Sigmoid colon (tissue), 7 donors: Measurements from ENCODE around the gene TSPAN3. TPM values are rescaled to one million over a fixed set of nuclear protein-coding genes. Genes with fewer than 3 reads are reported as not detected.

Experiments
- DNase-seq: peaks from one replicate; pipeline ENCODE4 v3.0.0-alpha.2; 2019
- H3K27ac ChIP-seq, 4 donors: fragments of 200-600 bp; sonication (generic); one replicate each; pipeline ENCODE4 v1.5.1; 2016 to 2019; ENCODE audit warnings: mild to moderate bottlenecking in 1 of 4
- H3K27me3 ChIP-seq, 3 donors: fragments of 200-600 bp; sonication (generic); one replicate each; pipeline ENCODE4 v1.5.1; 2019; ENCODE audit warnings: mild to moderate bottlenecking in 1 of 3
- H3K36me3 ChIP-seq, 4 donors: fragments of 200-600 bp; sonication (generic); one replicate each; pipeline ENCODE4 v1.5.1; 2016 to 2019
- H3K4me1 ChIP-seq, 4 donors: fragments of 200-600 bp; sonication (generic); one replicate each; pipeline ENCODE4 v1.5.1; 2017 to 2019
- H3K4me3 ChIP-seq, 4 donors: fragments of 200-600 bp; sonication (generic); one replicate each; pipeline ENCODE4 v1.5.1; 2017 to 2019; ENCODE audit warnings: mild to moderate bottlenecking in 2 of 4, moderate library complexity in 1 of 4
- H3K9me3 ChIP-seq, 4 donors: fragments of 200-600 bp in 3 of 4; sonication (generic) in 3 of 4; one replicate each; pipeline versions ENCODE4 v1.5.1 to v1.6.1; 2013 to 2019
- EP300 ChIP-seq, 4 donors: sonication (generic); formaldehyde crosslinking; IDR thresholded peaks; one replicate each; pipeline ENCODE4 v1.6.1; 2017; ENCODE audit warnings: antibody characterized with exemption in 4 of 4
- POLR2A ChIP-seq, 2 donors: fragments of 450-650 bp; IDR thresholded peaks; one replicate each; pipeline ENCODE4 v1.6.1; 2016; ENCODE audit warnings: antibody characterized with exemption in 2 of 2, mild to moderate bottlenecking in 2 of 2, moderate library complexity in 2 of 2
- POLR2AphosphoS5 ChIP-seq, 4 donors: sonication (generic); formaldehyde crosslinking; IDR thresholded peaks; one replicate each; pipeline ENCODE4 v1.6.1; 2017; ENCODE audit warnings: antibody characterized with exemption in 4 of 4
- WGBS, 2 donors: extraction: QIAGEN DNeasy Blood & Tissue Kit; methylation state at CpG; one replicate each; pipeline ENCODE4 v1.1.7; 2013; 5-methylcytosine and 5-hydroxymethylcytosine counted together
- intact Hi-C: fragments of 100-400 bp; cut with DNase I; formaldehyde crosslinking; loops from one replicate; pipeline ENCODE4 v1.15.1; 2023
- polyA plus RNA-seq, 3 donors: library from polyadenylated mRNA; stranded (reverse); fragments of 200-250 nt; gene quantifications; one replicate each; pipeline ENCODE4 v1.2.3, GENCODE V29; 2013
- total RNA-seq, 4 donors: library from RNA; depleted of rRNA; stranded (reverse); fragments of >200 nt; gene quantifications; one replicate each; pipeline ENCODE4 v1.1.0, GENCODE V29; 2016
- TF ChIP-seq, protein P1 (sequence below), 4 experiments: fragments of 450-650 bp in 3 of 4; fragments of 200-600 bp in 1 of 4; IDR thresholded peaks; one replicate each; pipeline ENCODE4 v1.5.1; 2016 to 2019; ENCODE audit warnings: antibody characterized with exemption in 4 of 4, mild to moderate bottlenecking in 3 of 4, moderate library complexity in 2 of 4
- donor health status: healthy with polysubstance abuse.
- donor health status: Bipolar disorder and iron deficiency.
- donor health status: healthy.

Gene TSPAN3
- total and polyA plus RNA-seq, 7 donors, result 129 to 402 (median 166) TPM

- intact Hi-C loops, result no loop called here
- no peaks in the 10 kb centered on the region for H3K36me3 ChIP-seq
- no peaks in the 10 kb centered on the region for H3K27me3 ChIP-seq
- 85 to 89% methylated on average over 7 of the region's 7 CpGs for WGBS, 2 donors
- H3K4me3 ChIP-seq, result no peak overlapping the region
- no peak for DNase-seq
- no peaks in the 10 kb centered on the region for H3K9me3 ChIP-seq
- no peaks in the 10 kb centered on the region for H3K4me1 ChIP-seq
- no peak overlapping the region for H3K27ac ChIP-seq
- no peak for TF ChIP-seq POLR2AphosphoS5 (IDR thresholded peaks at IDR 0.05)
- TF ChIP-seq, protein P1, sequence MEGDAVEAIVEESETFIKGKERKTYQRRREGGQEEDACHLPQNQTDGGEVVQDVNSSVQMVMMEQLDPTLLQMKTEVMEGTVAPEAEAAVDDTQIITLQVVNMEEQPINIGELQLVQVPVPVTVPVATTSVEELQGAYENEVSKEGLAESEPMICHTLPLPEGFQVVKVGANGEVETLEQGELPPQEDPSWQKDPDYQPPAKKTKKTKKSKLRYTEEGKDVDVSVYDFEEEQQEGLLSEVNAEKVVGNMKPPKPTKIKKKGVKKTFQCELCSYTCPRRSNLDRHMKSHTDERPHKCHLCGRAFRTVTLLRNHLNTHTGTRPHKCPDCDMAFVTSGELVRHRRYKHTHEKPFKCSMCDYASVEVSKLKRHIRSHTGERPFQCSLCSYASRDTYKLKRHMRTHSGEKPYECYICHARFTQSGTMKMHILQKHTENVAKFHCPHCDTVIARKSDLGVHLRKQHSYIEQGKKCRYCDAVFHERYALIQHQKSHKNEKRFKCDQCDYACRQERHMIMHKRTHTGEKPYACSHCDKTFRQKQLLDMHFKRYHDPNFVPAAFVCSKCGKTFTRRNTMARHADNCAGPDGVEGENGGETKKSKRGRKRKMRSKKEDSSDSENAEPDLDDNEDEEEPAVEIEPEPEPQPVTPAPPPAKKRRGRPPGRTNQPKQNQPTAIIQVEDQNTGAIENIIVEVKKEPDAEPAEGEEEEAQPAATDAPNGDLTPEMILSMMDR (IDR thresholded peaks at IDR 0.05), result no peak
- no peak for TF ChIP-seq EP300 (IDR thresholded peaks at IDR 0.05)
- TF ChIP-seq POLR2A (IDR thresholded peaks at IDR 0.05), result no peak
These were observed 26.4 kb upstream of the TSPAN3 start for GRCh38 chr15:77097248-77097721.

DNA sequence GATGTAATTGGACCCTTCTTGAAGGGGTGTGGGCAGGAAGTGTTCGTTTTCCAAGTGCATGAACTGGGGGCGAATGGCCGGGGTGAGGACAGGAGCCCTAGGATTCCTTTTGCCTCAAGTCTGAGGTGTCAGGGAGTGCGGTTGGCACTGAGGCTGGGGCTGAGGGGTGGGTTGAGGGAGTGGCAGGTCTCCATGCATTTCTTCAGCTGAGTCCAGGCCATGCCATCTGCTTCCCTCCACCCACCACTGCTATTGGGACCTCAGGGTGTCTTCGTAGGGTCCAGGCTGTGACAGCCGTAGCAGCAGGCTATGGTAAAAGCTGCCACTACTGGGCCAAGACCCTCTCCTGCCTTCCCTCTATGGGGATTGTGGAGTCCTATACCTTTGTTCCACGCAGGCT is 25.6 kb upstream of the TSPAN3 start:
- WGBS, 2 donors, result 94 to 96% methylated on average over 7 of the region's 7 CpGs

GRCh38 chr15:77096138-77096537 is 25.2 kb upstream of the TSPAN3 start:
- no peak for DNase-seq
- Histone ChIP-seq H3K27ac (no peak overlapping the region), H3K9me3 (no peaks in the 10 kb centered on the region), H3K4me1 (no peaks in the 10 kb centered on the region), H3K4me3 (no peak overlapping the region), H3K27me3 (no peaks in the 10 kb centered on the region), H3K36me3 (no peaks in the 10 kb centered on the region)
- no peak for TF ChIP-seq POLR2AphosphoS5 (IDR thresholded peaks at IDR 0.05)
- TF ChIP-seq, protein P1 (IDR thresholded peaks at IDR 0.05), result no peak
- no peak for TF ChIP-seq POLR2A (IDR thresholded peaks at IDR 0.05)
- no peak for TF ChIP-seq EP300 (IDR thresholded peaks at IDR 0.05)
- 70 to 80% methylated on average over 4 of the region's 4 CpGs for WGBS, 2 donors
- intact Hi-C loops, result no loop called here

More for the DNA sequence above, 25.6 kb upstream of the TSPAN3 start:
- TF ChIP-seq, protein P1 (IDR thresholded peaks at IDR 0.05), result no peak
- TF ChIP-seq POLR2AphosphoS5 (IDR thresholded peaks at IDR 0.05), result no peak
- no peak for TF ChIP-seq EP300 (IDR thresholded peaks at IDR 0.05)
- no peak for TF ChIP-seq POLR2A (IDR thresholded peaks at IDR 0.05)
- no peaks in the 10 kb centered on the region for H3K27me3 ChIP-seq
- H3K36me3 ChIP-seq, result no peaks in the 10 kb centered on the region
- intact Hi-C loops, result no loop called here
- H3K9me3 ChIP-seq, result no peaks in the 10 kb centered on the region
- H3K4me3 ChIP-seq, result no peak overlapping the region
- DNase-seq, result no peak
- no peaks in the 10 kb centered on the region for H3K4me1 ChIP-seq
- H3K27ac ChIP-seq, result no peak overlapping the region

DNA sequence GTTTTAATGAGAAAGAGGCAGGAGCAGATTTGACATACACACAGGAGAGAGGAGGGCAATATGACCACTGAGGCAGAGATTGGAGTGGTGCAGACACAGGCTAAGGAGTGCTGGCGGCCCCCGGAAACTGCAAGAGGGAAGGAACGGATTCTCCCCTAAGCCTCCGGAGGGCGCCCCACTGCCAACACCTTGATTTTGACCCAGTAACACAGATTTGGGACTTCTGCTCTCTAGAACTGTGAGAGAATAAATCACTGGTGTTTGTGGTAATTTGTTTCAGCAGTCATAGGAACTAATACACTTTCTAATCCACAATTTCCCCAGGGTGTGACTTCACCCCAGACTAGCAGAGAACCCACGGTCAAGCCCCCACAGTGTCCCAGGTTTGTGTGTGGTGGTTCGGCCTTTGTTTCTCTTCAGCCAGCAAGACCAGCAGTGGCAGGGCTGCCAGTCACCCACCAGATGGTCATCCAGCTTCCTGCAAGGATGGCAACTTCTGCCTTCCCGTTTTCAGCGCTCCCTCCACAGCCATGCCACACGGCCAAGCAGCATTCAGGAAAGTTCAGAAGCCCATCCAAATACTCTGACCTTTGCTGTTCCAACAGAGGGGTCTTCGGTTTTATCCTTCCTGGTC is 23.6 kb upstream of the TSPAN3 start:
- H3K27me3 ChIP-seq, result no peaks in the 10 kb centered on the region
- TF ChIP-seq POLR2AphosphoS5 (IDR thresholded peaks at IDR 0.05) (no peak), POLR2A (IDR thresholded peaks at IDR 0.05) (no peak), EP300 (IDR thresholded peaks at IDR 0.05) (no peak)
- TF ChIP-seq, protein P1 (IDR thresholded peaks at IDR 0.05), result no peak
- no peaks in the 10 kb centered on the region for H3K36me3 ChIP-seq
- no peaks in the 10 kb centered on the region for H3K4me1 ChIP-seq
- DNase-seq, result no peak
- no peak overlapping the region for H3K4me3 ChIP-seq
- no peak overlapping the region for H3K27ac ChIP-seq
- intact Hi-C loops, result no loop called here
- H3K9me3 ChIP-seq, result no peaks in the 10 kb centered on the region
- WGBS, 2 donors, result 93 to 95% methylated on average over 11 of the region's 11 CpGs

DNA sequence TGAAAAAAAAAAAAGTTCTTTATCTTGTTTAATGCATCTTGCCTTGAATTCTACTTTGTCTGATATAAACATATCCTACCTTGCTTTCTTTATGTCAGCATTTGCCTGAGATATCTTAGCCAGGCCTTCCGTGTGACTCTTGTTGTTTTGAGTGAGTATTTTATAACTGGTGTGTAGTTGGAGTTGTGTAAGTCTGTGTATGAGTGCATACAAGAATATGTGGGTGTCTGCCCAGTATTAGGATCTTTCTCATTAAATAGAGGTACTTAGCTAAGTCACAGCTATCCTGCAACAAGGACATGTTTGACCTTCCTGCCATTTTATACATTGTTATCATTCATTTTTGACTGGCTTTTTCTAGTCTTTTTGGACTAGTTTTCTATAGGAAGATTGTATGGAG is 22.5 kb upstream of the TSPAN3 start:
- TF ChIP-seq POLR2A (IDR thresholded peaks at IDR 0.05) (no peak), EP300 (IDR thresholded peaks at IDR 0.05) (no peak), POLR2AphosphoS5 (IDR thresholded peaks at IDR 0.05) (no peak)
- TF ChIP-seq, protein P1 (IDR thresholded peaks at IDR 0.05), result no peak
- Histone ChIP-seq H3K9me3 (no peaks in the 10 kb centered on the region), H3K4me1 (no peaks in the 10 kb centered on the region), H3K36me3 (no peaks in the 10 kb centered on the region), H3K4me3 (no peak overlapping the region), H3K27ac (no peak overlapping the region), H3K27me3 (no peaks in the 10 kb centered on the region)
- intact Hi-C loops, result no loop called here
- no peak for DNase-seq
- WGBS, 2 donors, result 95 to 96% methylated on average over 1 of the region's 1 CpG
